GM21367 (cell line): ENCODE data around the gene KLHL29.

Experiments
- ATAC-seq: cut with Tn5 transposase; IDR thresholded peaks from one replicate; pipeline ENCODE4 v1.9.1; 2021; ENCODE audit not compliant: unreplicated experiment

KLHL29 gene

GRCh38 chr2:23622466-23622865 lies 237.5 kb downstream of the KLHL29 start:
- no peak for ATAC-seq

- ATAC-seq: no peak
Observed at GRCh38 chr2:23622966-23623675, 238.1 kb downstream of the KLHL29 start.

GRCh38 chr2:23624378-23624777 lies 239.4 kb downstream of the KLHL29 start:
- ATAC-seq: no peak

- no peak for ATAC-seq
Observed at GRCh38 chr2:23624915-23625314, 239.9 kb downstream of the KLHL29 start.

GRCh38 chr2:23625726-23626125 lies 240.7 kb downstream of the KLHL29 start:
- no peak for ATAC-seq

GRCh38 chr2:23626701-23627230 lies 241.8 kb downstream of the KLHL29 start:
- no peak for ATAC-seq

- no peak for ATAC-seq
Observed at GRCh38 chr2:23627236-23628009, 242.4 kb downstream of the KLHL29 start.

GRCh38 chr2:23628926-23629771 lies 244.2 kb downstream of the KLHL29 start:
- ATAC-seq: no peak

GRCh38 chr2:23629772-23630480 lies 244.9 kb downstream of the KLHL29 start:
- no peak for ATAC-seq

- no peak for ATAC-seq
Observed at GRCh38 chr2:23630961-23631360, 246.0 kb downstream of the KLHL29 start.

- ATAC-seq: no peak
Observed at GRCh38 chr2:23631389-23631788, 246.4 kb downstream of the KLHL29 start.

GRCh38 chr2:23632386-23632785 lies 247.4 kb downstream of the KLHL29 start:
- ATAC-seq: no peak

- ATAC-seq: no peak
Observed at GRCh38 chr2:23632831-23633395, 247.9 kb downstream of the KLHL29 start.

GRCh38 chr2:23633966-23634365 lies 249.0 kb downstream of the KLHL29 start:
- no peak for ATAC-seq

- ATAC-seq: no peak
Observed at GRCh38 chr2:23635442-23636340, 250.7 kb downstream of the KLHL29 start.

GRCh38 chr2:23636426-23636825 lies 251.4 kb downstream of the KLHL29 start:
- no peak for ATAC-seq

- ATAC-seq: no peak
Observed at GRCh38 chr2:23637011-23637778, 252.2 kb downstream of the KLHL29 start.

- no peak for ATAC-seq
Observed at GRCh38 chr2:23639406-23639982, 254.5 kb downstream of the KLHL29 start.
